H4 (cell line): ENCODE results near the gene FYTTD1. TPM values are rescaled to one million over a fixed set of nuclear protein-coding genes. Genes with fewer than 3 reads are reported as not detected.

ENCODE experiments used
- DNase-seq: peaks from one replicate; pipeline ENCODE4 v3.0.0-alpha.2; 2015; ENCODE audit warnings: low spot score
- total RNA-seq: library from RNA; depleted of rRNA; stranded (reverse); fragments of >200 nt; shearing (Covaris generic); gene quantifications from 2 replicates; pipeline ENCODE4 v1.2.3, GENCODE V29; 2014

FYTTD1 gene
- total RNA-seq, 1 experiment from 2014 or later, result 35.9 TPM

- no peak for DNase-seq
Observed at GRCh38 chr3:197737319-197737649, 12.4 kb upstream of the FYTTD1 start.

GRCh38 chr3:197737749-197738462 lies 11.8 kb upstream of the FYTTD1 start:
- no peak for DNase-seq

GRCh38 chr3:197742787-197743186 lies 6.9 kb upstream of the FYTTD1 start:
- no peak for DNase-seq

- no peak for DNase-seq
Observed at GRCh38 chr3:197746209-197746608, 3.5 kb upstream of the FYTTD1 start.

- peak; percentile 16 for DNase-seq
Observed at GRCh38 chr3:197746801-197747237, 2.9 kb upstream of the FYTTD1 start.

GRCh38 chr3:197748597-197749314 lies 927 bp upstream of the FYTTD1 start:
- DNase-seq, result peak; percentile 18

- peak; percentile 54 for DNase-seq
Observed at GRCh38 chr3:197749315-197749600, 425 bp upstream of the FYTTD1 start.

- DNase-seq, result peak; percentile 39
Observed at GRCh38 chr3:197750396-197750831, 731 bp downstream of the FYTTD1 start.

- DNase-seq, result peak; percentile 31
Observed at GRCh38 chr3:197750858-197751737, 1.4 kb downstream of the FYTTD1 start.

- DNase-seq, result no peak
Observed at GRCh38 chr3:197752107-197752506, 2.4 kb downstream of the FYTTD1 start.

GRCh38 chr3:197753263-197753662 lies 3.6 kb downstream of the FYTTD1 start:
- no peak for DNase-seq

GRCh38 chr3:197756704-197757103 lies 7.0 kb downstream of the FYTTD1 start:
- DNase-seq, result no peak

- no peak for DNase-seq
Observed at GRCh38 chr3:197758512-197758911, 8.8 kb downstream of the FYTTD1 start.

GRCh38 chr3:197761784-197762183 lies 12.1 kb downstream of the FYTTD1 start:
- no peak for DNase-seq

- no peak for DNase-seq
Observed at GRCh38 chr3:197775317-197775716, 25.6 kb downstream of the FYTTD1 start.

GRCh38 chr3:197782230-197782629 lies 32.5 kb downstream of the FYTTD1 start:
- no peak for DNase-seq

- no peak for DNase-seq
Observed at GRCh38 chr3:197784019-197784585, 34.4 kb downstream of the FYTTD1 start.

GRCh38 chr3:197787412-197787811 lies 37.7 kb downstream of the FYTTD1 start:
- no peak for DNase-seq

- no peak for DNase-seq
Observed at GRCh38 chr3:197789309-197789708, 39.6 kb downstream of the FYTTD1 start.

GRCh38 chr3:197790033-197790432 lies 40.4 kb downstream of the FYTTD1 start:
- DNase-seq, result no peak

- peak; percentile 61 for DNase-seq
Observed at GRCh38 chr3:197791113-197791891, 41.6 kb downstream of the FYTTD1 start, which contains the start of gene LRCH3. Gene LRCH3 (plus strand): TSS chr3:197791254. CDS start chr3:197791279, 25 bp downstream.
